Transverse colon (tissue), 4 donors: Measurements from ENCODE around the gene PON1.

Source experiments
- CTCF ChIP-seq, 5 experiments: fragments of 200-600 bp in 3 of 5; fragments of 450-650 bp in 2 of 5; sonication (generic) in 3 of 5; IDR thresholded peaks; 1 replicate in 2 of 5; 2 replicates in 3 of 5; pipeline ENCODE4 v1.5.1; 2016 to 2017; ENCODE audit warnings: antibody characterized with exemption in 5 of 5, inconsistent platforms in 3 of 5, mild to moderate bottlenecking in 2 of 5, moderate library complexity in 1 of 5
- POLR2A ChIP-seq: fragments of 450-650 bp; IDR thresholded peaks from one replicate; pipeline ENCODE4 v1.6.1; 2016; ENCODE audit warnings: antibody characterized with exemption, mild to moderate bottlenecking, moderate library complexity
- POLR2AphosphoS5 ChIP-seq, 3 donors: sonication (generic); formaldehyde crosslinking; IDR thresholded peaks; one replicate each; pipeline ENCODE4 v1.6.1; 2016; ENCODE audit warnings: antibody characterized with exemption in 3 of 3

- TF ChIP-seq CTCF (IDR thresholded peaks at IDR 0.05) (no peak), POLR2AphosphoS5 (IDR thresholded peaks at IDR 0.05) (no peak), POLR2A (no peak)
These were observed 72.4 kb downstream of the PON1 start for GRCh38 chr7:95251966-95252365.
